CD14-positive monocyte (primary cell): ENCODE results near the gene PIK3IP1. TPM values are rescaled to one million over a fixed set of nuclear protein-coding genes. Genes with fewer than 3 reads are reported as not detected.

Experiments
- DNase-seq, 3 donors: peaks; one replicate each; pipeline ENCODE4 v3.0.0-alpha.2; 2011 to 2022
- H2AFZ ChIP-seq: 2 replicates; pipeline ENCODE4 v1.6.0; 2012; ENCODE audit warnings: mild to moderate bottlenecking, low read depth, low read length, inconsistent platforms; ENCODE audit not compliant: insufficient read depth, poor library complexity, severe bottlenecking
- H3K27ac ChIP-seq, 2 donors: 1 replicate in 1 of 2; 2 replicates in 1 of 2; pipeline ENCODE4 v1.5.1; 2012 to 2013; ENCODE audit warnings: low read length in 2 of 2, control low read depth in 1 of 2, inconsistent platforms in 1 of 2, low read depth in 1 of 2, mild to moderate bottlenecking in 1 of 2
- H3K27me3 ChIP-seq, 2 donors: one replicate each; pipeline versions ENCODE4 v1.6.0 to v1.6.1; 2011 to 2013; ENCODE audit warnings: low read length in 2 of 2; ENCODE audit not compliant: control insufficient read depth in 2 of 2, insufficient read depth in 2 of 2
- H3K36me3 ChIP-seq, 2 donors: replicated peaks in 1 of 2; 1 replicate in 1 of 2; 2 replicates in 1 of 2; pipeline versions ENCODE4 v1.5.1 to v1.6.1; 2012 to 2013; ENCODE audit warnings: low read length in 2 of 2, control low read depth in 1 of 2, inconsistent platforms in 1 of 2, mild to moderate bottlenecking in 1 of 2; ENCODE audit not compliant: insufficient read depth in 2 of 2, control insufficient read depth in 1 of 2
- H3K4me1 ChIP-seq, 2 donors: 1 replicate in 1 of 2; 2 replicates in 1 of 2; pipeline versions ENCODE4 v1.5.1 to v1.6.1; 2012 to 2013; ENCODE audit warnings: low read length in 2 of 2, control low read depth in 1 of 2, inconsistent platforms in 1 of 2, mild to moderate bottlenecking in 1 of 2, moderate library complexity in 1 of 2; ENCODE audit not compliant: insufficient read depth in 2 of 2, control insufficient read depth in 1 of 2
- H3K4me2 ChIP-seq: replicated peaks from 2 replicates; pipeline ENCODE3; 2012; ENCODE audit warnings: low read length, moderate library complexity, mild to moderate bottlenecking; ENCODE audit not compliant: poor library complexity, severe bottlenecking; ENCODE audit errors: extremely low read depth
- H3K4me3 ChIP-seq, 3 experiments: fragments of 200-600 bp in 1 of 3; sonication (generic) in 1 of 3; replicated peaks in 1 of 3; 1 replicate in 2 of 3; 2 replicates in 1 of 3; pipeline ENCODE4 v1.5.1; 2011 to 2013; ENCODE audit warnings: low read length in 3 of 3, mild to moderate bottlenecking in 3 of 3, control low read depth in 2 of 3, low read depth in 2 of 3, inconsistent platforms in 1 of 3, moderate library complexity in 1 of 3
- H3K79me2 ChIP-seq: 2 replicates; pipeline ENCODE4 v1.6.0; 2012; ENCODE audit warnings: mild to moderate bottlenecking, control low read depth, inconsistent platforms, low read length, moderate library complexity; ENCODE audit not compliant: insufficient read depth
- H3K9ac ChIP-seq: 2 replicates; pipeline ENCODE4 v1.6.0; 2017; ENCODE audit warnings: low read length, mild to moderate bottlenecking; ENCODE audit not compliant: insufficient read depth, poor library complexity, severe bottlenecking
- H3K9me3 ChIP-seq, 2 donors: replicated peaks in 1 of 2; 1 replicate in 1 of 2; 2 replicates in 1 of 2; pipeline versions ENCODE4 v1.5.1 to v1.6.1; 2012 to 2013; ENCODE audit warnings: low read length in 2 of 2, control low read depth in 1 of 2; ENCODE audit not compliant: control insufficient read depth in 1 of 2, insufficient read depth in 1 of 2
- H4K20me1 ChIP-seq: 2 replicates; pipeline ENCODE4 v1.6.0; 2012; ENCODE audit warnings: mild to moderate bottlenecking, low read length, control low read depth, moderate library complexity; ENCODE audit not compliant: insufficient read depth
- H3K27ac Mint-ChIP-seq, 7 donors: one replicate each; pipeline ENCODE4 v1.8.0; 2020; ENCODE audit warnings: mild to moderate bottlenecking in 7 of 7, mixed read lengths in 7 of 7, moderate library complexity in 6 of 7, inconsistent platforms in 2 of 7
- H3K27me3 Mint-ChIP-seq, 3 donors: one replicate each; pipeline ENCODE4 v1.8.0; 2021 to 2022; ENCODE audit warnings: low read depth in 3 of 3, mild to moderate bottlenecking in 3 of 3, mixed read lengths in 3 of 3, moderate library complexity in 3 of 3, inconsistent platforms in 1 of 3
- H3K36me3 Mint-ChIP-seq, 2 donors: one replicate each; pipeline ENCODE4 v1.8.0; 2020; ENCODE audit warnings: mixed read lengths in 2 of 2, inconsistent platforms in 1 of 2, mild to moderate bottlenecking in 1 of 2
- H3K4me1 Mint-ChIP-seq: one replicate; pipeline ENCODE4 v1.8.0; 2020; ENCODE audit warnings: mild to moderate bottlenecking, mixed read lengths
- H3K4me3 Mint-ChIP-seq, 2 donors: one replicate each; pipeline ENCODE4 v1.8.0; 2020; ENCODE audit warnings: mild to moderate bottlenecking in 2 of 2, mixed read lengths in 2 of 2, moderate library complexity in 1 of 2
- H3K9me3 Mint-ChIP-seq, 7 donors: one replicate each; pipeline ENCODE4 v1.8.0; 2020 to 2022; ENCODE audit warnings: mixed read lengths in 7 of 7, mild to moderate bottlenecking in 6 of 7, moderate library complexity in 6 of 7, inconsistent platforms in 2 of 7
- WGBS: methylation state at CpG from one replicate; pipeline ENCODE4 v1.1.5; 2013; ENCODE audit warnings: missing lambda C conversion rate; ENCODE audit not compliant: insufficient coverage; 5-methylcytosine and 5-hydroxymethylcytosine counted together
- intact Hi-C, 2 donors: fragments of 100-400 bp; cut with micrococcal nuclease; formaldehyde crosslinking; loops; one replicate each; pipeline versions ENCODE4 v1.15.0 to v1.15.1; 2023
- polyA plus RNA-seq, 3 donors: library from polyadenylated mRNA; depleted of rRNA in 1 of 3; unstranded in 2 of 3; stranded (reverse) in 1 of 3; fragments of 300-500 nt in 2 of 3; fragments of >200 nt in 1 of 3; fragmentation: Illumina TruSeq in 2 of 3; gene quantifications; 1 replicate in 2 of 3; 2 replicates in 1 of 3; pipeline ENCODE4 v1.2.3, GENCODE V29; 2012 to 2021
- TF ChIP-seq, protein P1 (sequence below): fragments of 200-600 bp; IDR thresholded peaks from one replicate; pipeline ENCODE4 v1.8.0; 2022; ENCODE audit warnings: antibody characterized with exemption, mild to moderate bottlenecking

Gene PIK3IP1
- polyA plus RNA-seq, 3 donors: 21.8 to 37.3 (median 21.9) TPM

DNA sequence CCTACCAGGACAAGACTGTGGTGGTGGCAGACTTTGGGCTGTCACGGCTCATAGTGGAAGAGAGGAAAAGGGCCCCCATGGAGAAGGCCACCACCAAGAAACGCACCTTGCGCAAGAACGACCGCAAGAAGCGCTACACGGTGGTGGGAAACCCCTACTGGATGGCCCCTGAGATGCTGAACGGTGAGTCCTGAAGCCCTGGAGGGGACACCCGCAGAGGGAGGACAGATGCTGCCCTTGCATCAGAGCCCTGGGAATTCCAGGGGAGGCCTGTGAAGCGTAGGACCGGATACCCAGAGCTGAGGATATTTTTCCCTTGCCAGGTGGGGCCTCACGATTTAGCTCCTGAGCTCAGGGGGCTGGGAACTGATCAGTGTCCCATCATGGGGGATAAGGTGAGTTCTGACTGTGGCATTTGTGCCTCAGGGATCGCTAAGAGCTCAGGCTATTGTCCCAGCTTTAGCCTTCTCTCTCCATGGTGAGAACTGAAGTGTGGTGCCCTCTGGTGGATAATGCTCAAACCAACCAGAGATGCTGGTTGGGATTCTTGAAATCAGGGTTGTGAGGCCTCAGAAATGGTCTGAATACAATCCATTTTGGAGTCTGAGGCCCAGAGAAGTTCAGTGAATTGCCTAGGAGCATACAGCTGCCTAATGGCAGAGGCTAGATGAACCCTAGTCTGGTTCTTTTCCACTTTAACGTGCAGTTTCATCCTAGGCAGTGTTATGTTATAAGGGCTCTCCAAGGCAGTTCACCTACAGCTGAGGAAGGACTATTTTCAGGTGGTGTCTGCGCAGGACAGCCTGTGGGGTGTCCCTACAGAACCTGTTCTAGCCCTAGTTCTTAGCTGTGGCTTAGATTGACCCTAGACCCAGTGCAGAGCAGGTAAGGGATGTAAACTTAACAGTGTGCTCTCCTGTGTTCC, 19.5 kb downstream of the PIK3IP1 start:
- peaks cover 7% of the 10 kb centered on the region for H3K4me1 Mint-ChIP-seq
- no peaks in the 10 kb centered on the region for H3K79me2 ChIP-seq
- 35% methylated on average over 12 of the region's 15 CpGs for WGBS
- no peak overlapping the region for H3K9ac ChIP-seq
- H3K4me3 ChIP-seq: no peak overlapping the region
- no peaks in the 10 kb centered on the region for H4K20me1 ChIP-seq
- H3K27me3 Mint-ChIP-seq: peaks cover 0 to 2% (median 2%) of the 10 kb centered on the region in 3 donors
- H3K27ac ChIP-seq: peak overlapping the region in 1 of 2 donors; percentile 36
- intact Hi-C loops: loop anchor here (5.0 to 10.0 kb wide), 4 partner anchors 60 to 508 kb away; partner anchors contain the start of genes LIMK2 (in 1 of the 2) and SELENOM (in 1 of the 2)
- no peak overlapping the region for H3K4me3 Mint-ChIP-seq
- peak; percentile 49 to 74 (median 49) for DNase-seq
- H3K9me3 Mint-ChIP-seq: peaks cover 0 to 2% (median 0%) of the 10 kb centered on the region in 7 donors
- H3K36me3 Mint-ChIP-seq: peaks cover 73 to 85% of the 10 kb centered on the region in 2 donors
- peaks cover 62 to 91% of the 10 kb centered on the region in 2 donors for H3K36me3 ChIP-seq
- no peak overlapping the region for H2AFZ ChIP-seq
- H3K27ac Mint-ChIP-seq: peak overlapping the region in 5 of 7 donors; percentile 33 to 70 (median 62)
- H3K9me3 ChIP-seq: no peaks in the 10 kb centered on the region
- TF ChIP-seq, protein P1, sequence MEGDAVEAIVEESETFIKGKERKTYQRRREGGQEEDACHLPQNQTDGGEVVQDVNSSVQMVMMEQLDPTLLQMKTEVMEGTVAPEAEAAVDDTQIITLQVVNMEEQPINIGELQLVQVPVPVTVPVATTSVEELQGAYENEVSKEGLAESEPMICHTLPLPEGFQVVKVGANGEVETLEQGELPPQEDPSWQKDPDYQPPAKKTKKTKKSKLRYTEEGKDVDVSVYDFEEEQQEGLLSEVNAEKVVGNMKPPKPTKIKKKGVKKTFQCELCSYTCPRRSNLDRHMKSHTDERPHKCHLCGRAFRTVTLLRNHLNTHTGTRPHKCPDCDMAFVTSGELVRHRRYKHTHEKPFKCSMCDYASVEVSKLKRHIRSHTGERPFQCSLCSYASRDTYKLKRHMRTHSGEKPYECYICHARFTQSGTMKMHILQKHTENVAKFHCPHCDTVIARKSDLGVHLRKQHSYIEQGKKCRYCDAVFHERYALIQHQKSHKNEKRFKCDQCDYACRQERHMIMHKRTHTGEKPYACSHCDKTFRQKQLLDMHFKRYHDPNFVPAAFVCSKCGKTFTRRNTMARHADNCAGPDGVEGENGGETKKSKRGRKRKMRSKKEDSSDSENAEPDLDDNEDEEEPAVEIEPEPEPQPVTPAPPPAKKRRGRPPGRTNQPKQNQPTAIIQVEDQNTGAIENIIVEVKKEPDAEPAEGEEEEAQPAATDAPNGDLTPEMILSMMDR: peak; percentile 79
- H3K27me3 ChIP-seq: no peaks in the 10 kb centered on the region
- peaks cover 5 to 6% of the 10 kb centered on the region in 2 donors for H3K4me1 ChIP-seq
- H3K4me2 ChIP-seq: no peak overlapping the region

DNA sequence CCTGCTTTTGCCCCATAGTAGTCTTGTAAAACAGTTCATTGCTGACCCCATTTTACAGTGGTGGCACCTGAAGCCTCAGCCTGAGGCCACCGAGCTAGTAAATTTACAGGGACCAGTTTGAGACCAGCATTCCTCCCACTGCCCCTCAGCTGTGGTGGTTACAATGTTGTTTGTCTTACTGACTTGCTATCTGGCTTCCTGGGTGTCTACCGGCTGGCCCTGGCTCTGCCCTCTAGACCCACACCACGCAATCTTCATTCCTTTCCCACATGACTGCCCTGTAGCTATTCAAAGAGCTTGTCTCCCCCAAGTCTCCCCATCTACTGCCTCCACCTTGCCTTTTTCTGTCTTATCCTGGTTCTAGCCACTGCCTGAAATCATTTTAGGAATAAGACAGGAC, 20.8 kb downstream of the PIK3IP1 start:
- peaks cover 78 to 88% of the 10 kb centered on the region in 2 donors for H3K36me3 Mint-ChIP-seq
- peaks cover 7% of the 10 kb centered on the region for H3K4me1 Mint-ChIP-seq
- H3K4me2 ChIP-seq: no peak overlapping the region
- H3K27me3 ChIP-seq: no peaks in the 10 kb centered on the region
- H2AFZ ChIP-seq: no peak overlapping the region
- intact Hi-C loops: loop anchor here (5.0 to 10.0 kb wide), 4 partner anchors 59 to 507 kb away; partner anchors contain the start of genes LIMK2 (in 1 of the 2) and SELENOM (in 1 of the 2)
- no peaks in the 10 kb centered on the region for H3K9me3 ChIP-seq
- WGBS: 100% methylated on average over 2 of the region's 3 CpGs
- DNase-seq: no peak
- TF ChIP-seq, protein P1: no peak
- no peak overlapping the region for H3K4me3 ChIP-seq
- peak overlapping the region in 1 of 2 donors; percentile 1 for H3K27ac ChIP-seq
- no peak overlapping the region for H3K4me3 Mint-ChIP-seq
- H3K36me3 ChIP-seq: peaks cover 68 to 94% of the 10 kb centered on the region in 2 donors
- H3K4me1 ChIP-seq: peaks cover 5 to 6% of the 10 kb centered on the region in 2 donors
- no peak overlapping the region for H3K9ac ChIP-seq
- no peaks in the 10 kb centered on the region for H4K20me1 ChIP-seq
- H3K79me2 ChIP-seq: no peaks in the 10 kb centered on the region
- H3K27ac Mint-ChIP-seq: peak overlapping the region in 3 of 7 donors; percentile 31 to 59 (median 56)
- H3K9me3 Mint-ChIP-seq: no peaks in the 10 kb centered on the region
- peaks cover 0 to 2% (median 2%) of the 10 kb centered on the region in 3 donors for H3K27me3 Mint-ChIP-seq
